BLaER1 (cell line): ENCODE results near the gene LCP2.

Experiments
- H3K27ac ChIP-seq: shearing (Covaris generic); formaldehyde crosslinking; 2 replicates; pipeline ENCODE4 v1.8.1; 2022
- H3K27me3 ChIP-seq: shearing (Covaris generic); formaldehyde crosslinking; 2 replicates; pipeline ENCODE4 v1.8.1; 2022
- H3K36me3 ChIP-seq: shearing (Covaris generic); formaldehyde crosslinking; 2 replicates; pipeline ENCODE4 v1.8.1; 2022
- H3K4me1 ChIP-seq: shearing (Covaris generic); formaldehyde crosslinking; 2 replicates; pipeline ENCODE4 v1.8.1; 2022
- H3K4me2 ChIP-seq: shearing (Covaris generic); formaldehyde crosslinking; 2 replicates; pipeline ENCODE4 v1.8.1; 2022
- H3K4me3 ChIP-seq: shearing (Covaris generic); formaldehyde crosslinking; 2 replicates; pipeline ENCODE4 v1.8.1; 2022
- H3K9ac ChIP-seq: shearing (Covaris generic); formaldehyde crosslinking; 2 replicates; pipeline ENCODE4 v1.8.1; 2022
- H3K9me3 ChIP-seq: shearing (Covaris generic); formaldehyde crosslinking; 2 replicates; pipeline ENCODE4 v1.8.1; 2022
- H4K20me1 ChIP-seq: shearing (Covaris generic); formaldehyde crosslinking; 2 replicates; pipeline ENCODE4 v1.8.1; 2022
- Cebpa-rat ChIP-seq: shearing (Covaris generic); IDR thresholded peaks from 2 replicates; pipeline ENCODE4 v1.8.1; 2022

Gene LCP2

DNA sequence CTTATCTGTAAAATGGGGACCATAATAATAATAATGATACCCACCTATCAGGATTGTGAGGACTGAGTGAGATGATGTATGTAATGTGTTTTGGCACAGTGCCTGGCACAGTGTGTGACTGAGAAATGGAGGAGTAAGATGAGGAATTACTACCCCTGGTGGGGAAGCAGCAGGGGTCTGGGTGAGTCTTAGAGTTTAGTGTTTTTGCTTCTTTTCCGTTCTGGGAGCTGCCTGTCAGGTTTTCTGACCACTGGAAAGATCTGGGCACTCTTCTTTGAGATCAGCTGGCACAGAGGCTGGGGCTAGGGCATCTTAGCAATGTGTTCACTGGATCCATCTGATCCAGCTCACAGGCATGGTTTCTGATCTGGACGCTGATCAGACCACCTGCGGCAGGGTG, 8.5 kb downstream of the LCP2 start:
- no peak overlapping the region for H3K27ac ChIP-seq
- no peak overlapping the region for H3K9ac ChIP-seq
- H3K9me3 ChIP-seq, result peaks cover 18% of the 10 kb centered on the region; the same call in 1 of the 2 replicates
- H3K27me3 ChIP-seq, result no peaks in the 10 kb centered on the region
- peak overlapping the region; percentile 32; the same call in 1 of the 2 replicates for H3K4me2 ChIP-seq
- no peak overlapping the region for H3K4me3 ChIP-seq
- no peak for TF ChIP-seq Cebpa-rat
- H4K20me1 ChIP-seq, result peaks cover 73% of the 10 kb centered on the region
- peaks cover 91% of the 10 kb centered on the region for H3K4me1 ChIP-seq
- H3K36me3 ChIP-seq, result peaks cover 88% of the 10 kb centered on the region

DNA sequence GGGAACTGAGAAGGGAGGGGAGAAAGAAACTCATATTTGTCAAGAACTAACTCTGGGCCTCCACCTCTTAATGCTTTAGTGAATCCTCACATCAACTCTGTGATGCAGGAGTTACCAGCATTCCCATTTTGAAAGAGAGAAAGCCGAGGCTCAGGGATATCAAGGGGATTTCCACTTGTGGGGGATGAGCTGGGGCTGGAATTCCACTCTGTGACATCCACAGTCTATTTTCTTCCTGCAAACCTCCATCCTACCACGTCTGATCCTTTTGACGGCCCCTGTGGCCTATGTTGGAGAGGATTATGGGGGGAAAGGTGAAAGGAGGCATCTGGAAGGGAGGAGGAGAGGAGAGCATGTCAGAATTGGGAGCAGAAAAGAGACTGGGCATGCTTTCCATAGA, 9.0 kb downstream of the LCP2 start:
- TF ChIP-seq Cebpa-rat, result no peak

DNA sequence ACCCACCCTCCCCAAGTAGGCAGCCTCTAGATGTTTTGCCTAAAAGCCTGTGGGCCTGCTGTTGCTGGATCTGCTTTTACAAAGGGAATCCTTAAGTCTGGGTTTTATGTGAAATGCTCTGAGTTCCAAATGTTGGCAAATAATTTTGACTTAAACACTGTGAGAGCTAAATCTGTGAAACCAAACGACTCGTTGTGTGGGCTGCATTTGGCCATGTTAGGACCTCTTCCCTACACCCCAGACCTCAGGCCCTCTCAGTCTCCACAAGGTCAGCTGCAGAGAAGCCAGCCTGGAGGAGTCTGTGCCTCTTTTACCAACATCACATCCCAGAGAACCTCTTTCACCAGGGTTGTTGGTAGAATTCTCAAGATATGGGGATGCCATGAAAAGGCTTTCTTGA, 9.4 kb downstream of the LCP2 start:
- Histone ChIP-seq H3K4me1 (peaks cover 90% of the 10 kb centered on the region), H3K27ac (0 out of 2 replicates have a peak overlapping the region, but pooled peaks have one; percentile 5), H3K4me2 (peak overlapping the region; percentile 32), H4K20me1 (peaks cover 65% of the 10 kb centered on the region), H3K9ac (no peak overlapping the region), H3K27me3 (no peaks in the 10 kb centered on the region), H3K9me3 (peaks cover 20% of the 10 kb centered on the region; the same call in 1 of the 2 replicates), H3K4me3 (no peak overlapping the region), H3K36me3 (peaks cover 98% of the 10 kb centered on the region)
- no peak for TF ChIP-seq Cebpa-rat

More for the DNA sequence above, 9.0 kb downstream of the LCP2 start:
- peaks cover 68% of the 10 kb centered on the region for H4K20me1 ChIP-seq
- peaks cover 20% of the 10 kb centered on the region; the same call in 1 of the 2 replicates for H3K9me3 ChIP-seq
- 0 out of 2 replicates have a peak overlapping the region, but pooled peaks have one; percentile 5 for H3K27ac ChIP-seq
- no peak overlapping the region for H3K9ac ChIP-seq
- H3K36me3 ChIP-seq, result peaks cover 94% of the 10 kb centered on the region
- no peak overlapping the region for H3K4me3 ChIP-seq
- H3K27me3 ChIP-seq, result no peaks in the 10 kb centered on the region
- H3K4me2 ChIP-seq, result peak overlapping the region; percentile 32
- peaks cover 90% of the 10 kb centered on the region for H3K4me1 ChIP-seq

DNA sequence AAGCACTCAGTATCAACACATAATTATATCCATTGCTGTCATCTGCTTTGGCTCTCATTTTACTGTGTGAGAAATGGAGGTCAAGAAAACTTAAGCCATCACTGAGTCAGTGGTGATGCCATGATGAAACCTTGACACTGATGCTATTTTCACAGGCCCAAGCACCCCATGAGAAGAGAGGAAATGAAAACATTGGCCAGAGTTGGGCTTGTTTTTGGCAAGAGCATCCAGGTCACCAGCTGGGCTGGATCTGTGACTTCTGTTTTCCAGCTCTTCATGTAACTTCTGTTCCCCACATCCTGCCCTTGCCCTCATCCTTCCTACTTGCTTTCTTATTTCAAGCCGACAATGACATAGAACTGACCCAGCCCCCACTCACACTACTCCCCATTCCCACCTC, 10.0 kb downstream of the LCP2 start:
- Histone ChIP-seq H3K4me3 (no peak overlapping the region), H3K27me3 (no peaks in the 10 kb centered on the region), H4K20me1 (peaks cover 65% of the 10 kb centered on the region), H3K4me2 (peak overlapping the region; percentile 57), H3K27ac (no peak overlapping the region), H3K36me3 (peaks cover 98% of the 10 kb centered on the region), H3K9me3 (peaks cover 20% of the 10 kb centered on the region; the same call in 1 of the 2 replicates), H3K4me1 (peaks cover 90% of the 10 kb centered on the region), H3K9ac (no peak overlapping the region)
- no peak for TF ChIP-seq Cebpa-rat

- TF ChIP-seq Cebpa-rat, result no peak
- Histone ChIP-seq H3K36me3 (peaks cover 98% of the 10 kb centered on the region), H4K20me1 (peaks cover 59% of the 10 kb centered on the region), H3K9me3 (peaks cover 20% of the 10 kb centered on the region; the same call in 1 of the 2 replicates), H3K27me3 (no peaks in the 10 kb centered on the region), H3K27ac (no peak overlapping the region), H3K4me3 (no peak overlapping the region), H3K4me2 (peak overlapping the region; percentile 57), H3K4me1 (peaks cover 90% of the 10 kb centered on the region), H3K9ac (no peak overlapping the region)
Measured at GRCh38 chr5:170286386-170286925, 11.1 kb downstream of the LCP2 start.

DNA sequence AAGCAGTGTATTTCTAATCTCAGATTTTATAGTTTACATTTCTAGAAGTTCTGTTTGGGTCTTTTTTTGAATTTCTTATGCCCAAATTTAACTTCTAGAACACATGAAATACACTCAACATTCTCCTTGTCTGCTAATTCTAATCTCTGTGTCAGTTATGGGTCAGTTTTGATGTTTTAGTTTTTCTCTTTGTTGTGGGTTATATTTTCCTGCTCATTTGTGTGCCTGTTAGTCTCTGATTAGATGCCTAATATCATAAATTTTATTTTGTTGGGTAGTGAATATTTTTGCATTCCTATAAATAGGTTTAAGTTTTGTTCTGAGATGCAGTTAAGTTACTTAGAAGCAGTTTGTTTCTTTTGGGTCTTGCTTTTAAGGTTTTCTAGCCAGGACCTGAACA, 12.4 kb downstream of the LCP2 start:
- no peak for TF ChIP-seq Cebpa-rat
- peak overlapping the region; percentile 57 for H3K4me2 ChIP-seq
- H3K4me3 ChIP-seq, result no peak overlapping the region
- H3K9ac ChIP-seq, result no peak overlapping the region
- no peak overlapping the region for H3K27ac ChIP-seq
- H3K4me1 ChIP-seq, result peaks cover 93% of the 10 kb centered on the region
- peaks cover 20% of the 10 kb centered on the region; the same call in 1 of the 2 replicates for H3K9me3 ChIP-seq
- peaks cover 48% of the 10 kb centered on the region for H4K20me1 ChIP-seq
- no peaks in the 10 kb centered on the region for H3K27me3 ChIP-seq
- peaks cover 93% of the 10 kb centered on the region for H3K36me3 ChIP-seq

GRCh38 chr5:170284231-170284630, 13.3 kb downstream of the LCP2 start:
- no peak for TF ChIP-seq Cebpa-rat
- no peaks in the 10 kb centered on the region for H3K27me3 ChIP-seq
- H3K9me3 ChIP-seq, result peaks cover 20% of the 10 kb centered on the region; the same call in 1 of the 2 replicates
- H3K4me2 ChIP-seq, result no peak overlapping the region
- H3K4me1 ChIP-seq, result peaks cover 96% of the 10 kb centered on the region
- H3K36me3 ChIP-seq, result peaks cover 83% of the 10 kb centered on the region
- peaks cover 42% of the 10 kb centered on the region for H4K20me1 ChIP-seq
- H3K4me3 ChIP-seq, result no peak overlapping the region
- H3K9ac ChIP-seq, result no peak overlapping the region
- no peak overlapping the region for H3K27ac ChIP-seq

- Histone ChIP-seq H3K4me2 (no peak overlapping the region), H3K9ac (no peak overlapping the region), H3K4me1 (peaks cover 93% of the 10 kb centered on the region), H3K27me3 (no peaks in the 10 kb centered on the region), H4K20me1 (peaks cover 36% of the 10 kb centered on the region), H3K27ac (no peak overlapping the region), H3K9me3 (peaks cover 20% of the 10 kb centered on the region; the same call in 1 of the 2 replicates), H3K4me3 (no peak overlapping the region), H3K36me3 (peaks cover 74% of the 10 kb centered on the region)
- TF ChIP-seq Cebpa-rat, result no peak
Measured at GRCh38 chr5:170283296-170283695, 14.3 kb downstream of the LCP2 start.

GRCh38 chr5:170280011-170280493, 17.5 kb downstream of the LCP2 start:
- H4K20me1 ChIP-seq, result peaks cover 28% of the 10 kb centered on the region; the same call in 1 of the 2 replicates
- peak overlapping the region; percentile 91 for H3K4me2 ChIP-seq
- H3K9me3 ChIP-seq, result peaks cover 12% of the 10 kb centered on the region; the same call in 1 of the 2 replicates
- H3K4me1 ChIP-seq, result peaks cover 91% of the 10 kb centered on the region
- no peaks in the 10 kb centered on the region for H3K27me3 ChIP-seq
- TF ChIP-seq Cebpa-rat, result no peak
- H3K36me3 ChIP-seq, result peaks cover 55% of the 10 kb centered on the region
- H3K4me3 ChIP-seq, result 0 out of 2 replicates have a peak overlapping the region, but pooled peaks have one; percentile 58
- peak overlapping the region; percentile 90 for H3K27ac ChIP-seq
- H3K9ac ChIP-seq, result peak overlapping the region; percentile 81

DNA sequence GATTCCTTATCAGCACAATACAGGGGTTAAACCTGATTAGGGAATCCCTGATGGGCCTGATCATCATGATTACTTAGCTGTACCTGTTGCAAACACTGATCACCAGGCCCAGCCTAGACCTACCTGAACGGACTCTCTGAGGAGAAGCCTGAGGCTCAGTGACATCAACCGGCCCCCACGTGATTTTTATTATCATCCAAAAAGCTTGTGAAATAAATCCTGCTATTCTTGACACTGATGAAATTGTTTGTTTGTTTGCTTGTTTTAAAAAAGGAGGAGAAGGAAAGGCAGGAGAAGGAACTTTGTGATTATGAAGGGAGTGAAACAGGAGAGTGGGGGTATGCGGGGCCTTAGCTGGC, 18.1 kb downstream of the LCP2 start:
- Histone ChIP-seq H3K27ac (peak overlapping the region; percentile 90), H3K4me2 (peak overlapping the region; percentile 91), H3K4me1 (peaks cover 90% of the 10 kb centered on the region), H3K9ac (peak overlapping the region; percentile 81), H3K9me3 (peaks cover 6% of the 10 kb centered on the region; the same call in 1 of the 2 replicates), H4K20me1 (peaks cover 29% of the 10 kb centered on the region; the same call in 1 of the 2 replicates), H3K36me3 (peaks cover 55% of the 10 kb centered on the region), H3K4me3 (peak overlapping the region; percentile 58), H3K27me3 (no peaks in the 10 kb centered on the region)
- no peak for TF ChIP-seq Cebpa-rat
